Left lobe of liver (tissue), 2 donors: Measurements from ENCODE around the gene ZMIZ1. TPM values are rescaled to one million over a fixed set of nuclear protein-coding genes. Genes with fewer than 3 reads are reported as not detected.

Source experiments
- ATAC-seq: fragments of 200-7000 bp; cut with Tn5 transposase; one replicate; pipeline ENCODE4 v1.9.1; 2020; ENCODE audit warnings: mild to moderate bottlenecking, moderate library complexity
- DNase-seq: peaks from one replicate; pipeline ENCODE4 v3.0.0-alpha.2; 2020; ENCODE audit warnings: low spot score
- total RNA-seq: library from RNA; stranded (reverse); gene quantifications from one replicate; pipeline ENCODE4 v1.2.1, GENCODE V29; 2021
- donor health status: DM: no; HTN: no; CAD: no; lungs with moderate emphysema.
- donor health status: DM: no; HTN: yes; CAD: no.

The ZMIZ1 gene
- total RNA-seq, 1 donor from 2014 or later: 15.0 TPM

DNA sequence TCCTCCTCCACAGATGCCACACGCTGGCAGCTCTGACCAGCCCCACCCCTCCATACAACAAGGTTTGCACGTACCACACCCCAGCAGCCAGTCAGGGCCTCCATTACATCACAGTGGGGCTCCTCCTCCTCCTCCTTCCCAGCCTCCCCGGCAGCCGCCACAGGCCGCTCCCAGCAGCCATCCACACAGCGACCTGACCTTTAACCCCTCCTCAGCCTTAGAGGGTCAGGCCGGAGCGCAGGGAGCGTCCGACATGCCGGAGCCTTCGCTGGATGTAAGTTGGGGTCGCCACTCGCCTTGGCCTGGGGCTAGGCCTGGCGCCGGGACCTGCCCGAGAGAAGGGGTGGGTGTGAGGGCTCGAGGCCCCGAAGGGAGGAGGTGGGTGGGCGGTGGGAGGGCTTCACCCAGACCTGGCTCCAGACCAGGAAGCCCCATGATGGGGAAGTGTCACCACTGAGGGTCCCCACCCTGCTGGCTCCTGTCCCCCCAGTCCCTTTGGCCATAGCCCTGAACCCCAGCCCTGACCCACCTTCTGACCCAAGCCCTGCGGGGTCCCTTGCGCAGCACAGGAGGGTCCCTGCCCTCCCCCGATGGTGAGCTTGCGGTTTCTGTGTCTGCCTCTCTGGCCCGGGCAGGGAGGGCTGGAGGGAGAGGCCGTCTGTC lies 242.3 kb downstream of the ZMIZ1 start:
- ATAC-seq (no peak), DNase-seq (no peak)

DNA sequence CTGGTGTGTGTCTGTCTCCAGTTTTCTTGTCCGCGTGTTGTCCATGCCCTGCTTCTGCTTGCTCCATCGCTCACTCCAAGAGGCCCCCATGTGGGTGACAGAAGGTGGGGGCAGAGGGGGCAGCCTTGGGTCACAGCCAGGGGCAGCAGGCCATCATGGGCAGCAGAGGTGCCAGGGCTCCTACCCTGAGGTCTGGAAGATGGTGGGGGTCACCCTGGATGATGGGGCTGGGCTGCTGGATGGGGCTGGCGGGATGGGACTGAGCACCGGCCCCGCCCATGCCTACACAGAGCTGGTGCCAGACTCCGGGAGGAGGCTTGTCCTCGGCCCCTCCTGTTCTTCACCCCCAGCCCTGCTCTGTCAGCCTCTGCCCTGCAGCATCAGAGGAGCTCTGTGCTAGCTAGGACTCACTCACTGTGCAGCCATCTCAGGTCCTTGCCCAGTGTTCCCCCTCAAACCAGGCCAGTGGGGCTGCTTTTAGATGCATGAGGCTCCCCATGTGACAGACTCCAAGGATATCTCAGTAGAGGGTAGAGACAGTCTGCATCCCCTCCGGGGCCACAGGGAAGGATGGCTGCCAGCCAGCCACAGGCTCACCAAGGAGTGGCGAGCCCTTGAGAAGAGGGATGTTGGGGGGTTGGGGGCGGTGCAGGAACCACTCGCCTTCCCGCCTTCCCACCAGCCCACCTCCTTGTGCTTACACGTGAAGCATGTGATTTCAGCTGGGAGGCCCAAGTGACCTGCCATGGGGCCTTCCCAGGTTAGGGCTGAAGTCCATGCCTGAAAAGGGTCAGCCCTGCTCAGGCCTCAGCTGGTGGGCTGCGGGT lies 243.0 kb downstream of the ZMIZ1 start:
- no peak for ATAC-seq

DNA sequence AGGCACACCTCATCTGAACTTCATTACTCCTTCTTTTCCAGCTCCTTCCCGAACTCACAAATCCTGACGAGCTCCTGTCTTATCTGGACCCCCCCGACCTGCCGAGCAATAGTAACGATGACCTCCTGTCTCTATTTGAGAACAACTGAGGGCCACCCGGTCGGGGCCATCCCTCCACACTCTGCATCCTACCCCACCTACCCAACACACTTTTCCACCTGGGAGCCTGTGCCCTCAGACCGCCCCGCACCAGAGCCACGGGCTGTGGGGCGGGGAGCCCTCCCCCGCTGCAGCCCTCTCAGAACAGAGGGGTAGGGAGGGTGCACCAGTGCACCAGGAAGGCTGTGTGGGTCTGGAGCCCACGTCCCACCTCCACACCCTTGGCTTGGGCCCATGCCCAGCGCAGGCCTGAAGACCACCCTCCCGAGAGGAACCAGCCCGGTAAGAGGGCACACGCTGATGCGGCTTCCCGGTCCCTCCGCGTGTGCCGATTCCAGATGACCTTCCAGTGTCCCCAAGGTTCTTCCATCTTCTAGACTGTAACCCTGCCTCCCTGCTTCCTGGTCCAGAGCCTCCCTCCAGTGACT lies 243.9 kb downstream of the ZMIZ1 start:
- ATAC-seq (no peak), DNase-seq (no peak)

More for the DNA sequence above, 243.0 kb downstream of the ZMIZ1 start:
- no peak for DNase-seq

DNA sequence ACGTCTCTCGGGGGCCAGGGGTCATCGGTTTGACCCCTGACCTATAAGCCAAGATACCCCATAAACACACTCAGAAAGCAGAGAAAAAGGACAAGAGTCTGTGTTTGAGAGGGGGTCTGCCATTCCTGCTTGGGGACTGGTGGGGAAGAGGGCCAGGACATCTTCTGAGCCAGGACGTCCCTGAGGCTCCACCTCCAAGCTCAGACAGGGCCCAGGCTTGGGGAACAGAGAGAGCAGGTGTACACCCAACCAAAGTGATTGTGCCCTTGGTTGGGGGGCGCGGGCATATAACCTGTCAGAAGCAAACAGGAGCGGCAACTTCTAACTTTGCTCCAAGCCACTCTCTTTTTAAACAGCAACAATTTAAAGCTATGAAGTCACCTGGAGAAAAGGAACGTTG lies 244.6 kb downstream of the ZMIZ1 start:
- DNase-seq: no peak

DNA sequence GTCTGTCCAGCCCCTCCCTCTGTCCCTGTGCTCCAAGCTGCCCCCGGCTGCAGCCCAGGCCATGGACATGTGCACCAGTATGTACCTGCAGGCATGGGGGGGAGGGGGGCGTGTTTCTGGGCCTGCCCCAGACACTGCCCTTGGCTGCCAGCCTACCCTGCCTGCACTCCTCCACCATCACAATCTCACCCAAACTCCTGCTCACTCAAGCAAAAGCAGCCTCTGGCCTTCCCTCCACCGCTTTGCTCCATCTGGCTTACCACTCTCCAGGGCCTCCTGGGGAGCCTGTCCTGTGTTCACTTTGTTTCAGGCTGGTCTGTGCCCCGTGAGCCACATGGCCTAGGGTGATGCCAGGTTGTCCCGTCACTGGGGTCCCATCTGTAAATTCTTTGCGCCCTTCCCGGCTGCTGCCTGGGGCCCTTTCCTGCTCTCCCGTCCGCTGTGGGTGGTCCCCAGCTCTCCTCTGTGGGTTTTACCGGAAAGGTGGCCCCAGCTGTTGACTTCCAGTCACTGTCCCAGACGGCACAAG lies 245.2 kb downstream of the ZMIZ1 start:
- ATAC-seq: no peak
- no peak for DNase-seq

More for the DNA sequence above, 244.6 kb downstream of the ZMIZ1 start:
- no peak for ATAC-seq

DNA sequence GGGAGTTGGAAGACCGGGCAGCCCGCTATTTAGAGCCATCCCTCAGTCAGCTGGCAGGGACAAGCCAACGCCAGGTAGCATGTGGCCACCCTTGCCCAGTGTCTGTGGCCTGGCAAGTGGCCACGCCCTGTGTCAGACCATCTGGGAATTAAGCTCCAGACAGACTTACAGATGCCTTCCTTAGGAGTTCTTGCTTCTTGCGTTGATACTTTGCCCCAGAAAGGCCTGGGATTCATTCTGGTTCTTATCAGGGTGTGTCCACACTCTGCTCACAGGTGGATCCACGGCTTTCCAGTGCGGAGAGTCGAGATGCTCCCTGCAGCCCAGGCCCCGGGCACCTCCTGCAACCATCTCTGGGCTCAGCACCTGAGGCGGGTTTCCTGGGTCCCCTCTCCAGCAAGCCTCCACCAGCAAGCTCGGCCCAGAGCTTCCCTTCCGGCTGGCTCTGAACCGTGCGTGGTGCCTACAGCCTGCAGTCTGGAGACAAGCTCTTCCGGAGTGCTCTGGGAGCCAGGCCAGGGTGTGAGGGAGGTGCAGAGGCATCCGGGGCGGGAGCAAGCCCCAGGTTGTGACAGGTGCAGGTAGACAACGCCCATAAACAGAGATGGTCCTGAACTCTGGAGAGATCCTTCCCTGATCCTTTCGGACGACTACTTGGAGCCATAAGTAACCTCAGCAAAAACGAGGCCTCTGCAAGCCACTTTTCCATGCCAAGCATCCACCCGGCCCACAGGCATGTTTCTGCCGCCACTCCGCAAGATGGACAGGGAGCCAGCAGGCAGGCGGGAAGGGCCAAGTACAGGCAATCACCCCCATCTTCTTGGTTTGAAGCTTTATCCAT lies 246.2 kb downstream of the ZMIZ1 start:
- no peak for ATAC-seq

DNA sequence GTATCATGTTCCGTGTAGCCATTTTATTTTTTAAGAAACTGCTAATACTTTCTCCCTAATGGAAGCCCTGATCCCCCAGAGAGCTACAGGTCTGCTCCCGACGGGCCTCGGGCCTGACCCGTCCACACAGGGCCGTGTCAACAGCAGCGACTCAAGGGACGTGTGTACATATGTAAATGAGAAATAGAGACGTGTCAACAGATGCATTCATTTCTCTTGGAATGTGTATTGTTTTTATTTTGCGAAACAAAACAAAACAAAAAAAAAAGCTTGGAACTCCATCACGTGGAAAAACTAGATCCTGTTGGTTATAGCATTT lies 246.8 kb downstream of the ZMIZ1 start:
- ATAC-seq (no peak), DNase-seq (no peak)

More for the DNA sequence above, 246.2 kb downstream of the ZMIZ1 start:
- no peak for DNase-seq

DNA sequence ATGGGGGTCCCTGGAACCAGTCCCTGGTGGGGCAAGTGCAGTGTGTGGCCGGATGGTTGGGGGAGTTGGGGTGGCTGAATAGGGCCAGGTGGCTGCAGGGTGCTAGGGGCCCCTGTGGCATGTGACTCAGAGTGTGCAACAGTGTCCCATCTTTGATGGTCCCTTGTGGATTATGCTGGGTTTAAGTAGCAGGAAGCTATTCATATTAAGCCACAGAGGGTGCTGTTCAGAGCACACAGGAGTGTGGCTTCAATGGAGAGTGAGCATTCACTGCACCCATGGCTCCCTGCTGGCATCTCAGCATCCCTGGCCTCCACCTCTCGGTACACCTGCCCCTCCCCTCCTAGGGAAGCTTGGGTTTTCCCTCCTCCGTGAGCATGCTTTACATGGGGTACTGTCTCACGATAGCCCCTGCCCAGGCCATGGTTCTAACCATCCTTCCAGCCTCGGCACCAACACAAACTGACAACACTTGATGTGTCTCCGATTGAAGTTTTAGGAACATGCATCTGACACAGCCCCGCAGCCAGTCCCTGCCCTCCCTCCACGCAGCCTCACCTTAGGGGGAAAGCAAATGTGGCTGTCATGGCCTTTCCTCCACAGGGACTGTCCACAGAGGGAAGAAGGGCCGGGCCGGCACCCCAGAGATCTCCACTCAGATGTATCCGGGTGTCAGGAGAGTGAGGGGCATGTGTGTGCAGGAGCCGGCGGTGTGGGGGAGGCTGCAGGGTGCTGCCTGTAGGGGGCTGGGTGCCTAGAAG lies 248.1 kb downstream of the ZMIZ1 start:
- DNase-seq: no peak
- peak; percentile 35 for ATAC-seq

GRCh38 chr10:79318369-79318768 lies 249.6 kb downstream of the ZMIZ1 start:
- ATAC-seq (no peak), DNase-seq (no peak)

- no peak for ATAC-seq
- no peak for DNase-seq
Measured at GRCh38 chr10:79319115-79319771, 250.5 kb downstream of the ZMIZ1 start.

DNA sequence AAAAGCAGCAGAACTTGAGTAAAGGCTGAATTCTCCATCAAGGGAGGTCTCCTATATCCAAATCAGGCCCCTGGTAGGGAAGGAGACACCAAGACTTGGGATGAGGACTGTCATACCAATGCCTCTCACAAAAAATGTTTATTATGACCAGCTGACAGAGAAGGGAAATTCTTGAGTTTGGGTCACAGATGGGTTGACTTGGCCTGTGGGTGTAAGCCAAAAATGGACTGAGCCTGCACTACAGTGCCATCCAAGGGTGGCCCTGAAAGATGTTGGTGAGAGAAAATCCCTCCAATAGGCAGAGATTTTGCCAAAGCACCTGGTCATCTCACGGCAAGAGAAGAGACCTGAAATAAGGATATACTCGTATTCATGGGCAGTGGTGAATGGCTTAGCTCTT lies 251.6 kb downstream of the ZMIZ1 start:
- no peak for ATAC-seq
- DNase-seq: no peak

DNA sequence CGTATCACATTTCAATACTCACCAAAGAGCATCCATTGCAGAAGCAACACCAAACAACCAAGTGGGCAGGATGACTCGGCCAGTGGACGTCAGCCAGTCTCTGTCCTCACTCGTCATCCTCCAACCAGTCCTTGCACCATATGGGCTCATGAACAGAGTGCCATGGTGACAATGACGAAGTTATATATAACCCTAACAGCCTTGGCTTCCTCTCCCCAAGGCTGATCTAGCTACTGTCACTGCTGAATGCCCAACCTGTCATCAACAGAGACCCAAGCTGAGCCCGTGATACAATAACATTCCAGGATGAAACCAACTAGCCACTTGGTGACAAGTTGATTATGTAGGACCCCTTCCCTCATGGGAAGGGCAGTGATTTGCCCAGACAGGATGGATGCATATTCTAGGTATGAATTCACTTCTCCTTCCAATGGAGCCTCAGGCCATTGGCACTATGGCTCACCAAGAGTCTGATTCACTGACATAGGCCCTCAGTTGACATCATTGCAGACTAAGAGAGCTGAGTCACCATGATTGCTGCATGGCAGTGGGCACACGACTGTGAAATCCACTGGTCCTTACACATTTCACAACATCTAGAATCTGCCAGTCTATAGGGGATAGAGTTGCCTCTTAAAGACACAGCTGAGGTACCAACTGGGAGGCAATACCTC lies 252.2 kb downstream of the ZMIZ1 start:
- DNase-seq (no peak), ATAC-seq (no peak)

DNA sequence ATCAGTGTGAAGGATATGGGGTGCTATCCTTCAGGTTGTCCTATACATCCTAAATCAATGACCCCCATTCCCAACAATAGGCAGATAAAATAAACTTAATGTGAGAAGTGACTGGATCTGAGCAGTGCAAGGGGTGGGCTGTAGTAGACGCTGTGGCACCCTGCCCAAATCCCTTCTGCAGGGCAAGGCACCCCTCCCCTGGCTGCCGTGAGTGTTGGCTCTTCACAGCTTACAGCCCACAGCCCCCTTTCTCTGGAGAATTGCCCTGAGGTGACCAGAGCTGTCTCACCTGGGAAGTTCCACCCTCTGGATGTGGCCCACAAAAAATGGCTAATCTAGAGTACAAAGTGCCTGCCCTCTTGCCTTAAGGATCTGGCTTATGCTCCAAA lies 252.7 kb downstream of the ZMIZ1 start:
- ATAC-seq (no peak), DNase-seq (no peak)

DNA sequence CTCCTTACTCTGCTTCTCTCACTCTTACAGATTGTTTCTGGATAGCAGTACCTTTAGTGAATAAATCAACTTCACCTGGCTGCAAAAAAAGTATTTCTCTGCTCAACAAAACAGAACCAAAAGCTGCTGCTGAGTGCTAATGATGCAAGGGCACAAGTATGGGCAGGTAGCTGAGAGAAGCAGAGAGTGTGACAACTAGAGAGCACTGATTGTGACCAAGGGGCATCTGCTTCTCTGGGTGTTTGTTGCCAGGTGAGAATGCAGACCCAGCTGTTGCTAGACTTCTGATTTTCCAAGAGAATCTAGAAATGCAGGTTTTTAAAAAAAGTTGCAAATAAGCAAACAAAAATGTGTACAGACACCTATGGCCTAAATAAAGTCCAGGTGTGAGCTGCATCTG lies 253.2 kb downstream of the ZMIZ1 start:
- ATAC-seq (no peak), DNase-seq (no peak)

DNA sequence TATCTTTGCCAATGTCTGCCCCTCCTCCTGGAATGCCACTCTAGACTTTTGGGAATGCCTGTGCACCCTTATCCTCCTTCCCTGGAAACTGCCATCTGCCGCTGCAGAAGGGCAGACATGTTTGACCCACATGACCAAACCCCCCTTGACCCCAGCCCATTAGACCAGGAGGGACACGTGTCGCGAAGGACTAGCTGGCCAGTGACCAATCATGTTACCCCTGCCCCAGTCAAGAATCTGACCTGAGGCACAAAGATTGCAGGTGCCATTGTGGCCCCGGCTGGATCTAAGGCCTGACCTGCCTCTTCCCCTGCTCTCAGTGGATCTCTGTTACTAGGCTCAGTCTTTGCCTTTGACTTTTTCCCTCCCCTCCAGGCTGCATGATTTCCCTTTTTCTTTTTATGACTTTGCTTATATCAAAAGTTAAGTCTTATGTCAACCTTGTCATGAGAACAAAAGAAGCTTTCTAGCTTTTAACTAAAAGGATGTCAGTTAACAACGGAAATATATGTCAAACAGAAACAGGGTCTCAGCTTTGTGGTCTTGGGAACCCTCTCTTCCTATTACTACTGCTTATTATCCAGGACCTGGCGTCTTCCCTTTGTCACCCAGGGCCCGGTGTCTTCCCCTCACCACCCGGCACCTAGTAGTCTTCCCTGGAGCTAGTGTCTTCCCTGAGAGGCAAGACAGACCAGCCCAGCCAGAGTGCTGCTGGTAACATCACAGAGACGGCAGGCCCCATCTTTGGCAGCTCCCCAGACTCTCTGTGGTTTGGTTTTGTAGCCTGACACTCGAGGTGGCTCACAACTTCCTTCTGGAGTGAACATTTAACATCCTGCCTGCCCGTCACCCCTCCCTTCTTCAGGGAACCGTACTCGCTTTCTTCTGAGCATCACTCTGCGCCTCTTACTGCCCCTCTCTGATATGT lies 254.1 kb downstream of the ZMIZ1 start:
- ATAC-seq: peak; percentile 36
- DNase-seq: no peak

DNA sequence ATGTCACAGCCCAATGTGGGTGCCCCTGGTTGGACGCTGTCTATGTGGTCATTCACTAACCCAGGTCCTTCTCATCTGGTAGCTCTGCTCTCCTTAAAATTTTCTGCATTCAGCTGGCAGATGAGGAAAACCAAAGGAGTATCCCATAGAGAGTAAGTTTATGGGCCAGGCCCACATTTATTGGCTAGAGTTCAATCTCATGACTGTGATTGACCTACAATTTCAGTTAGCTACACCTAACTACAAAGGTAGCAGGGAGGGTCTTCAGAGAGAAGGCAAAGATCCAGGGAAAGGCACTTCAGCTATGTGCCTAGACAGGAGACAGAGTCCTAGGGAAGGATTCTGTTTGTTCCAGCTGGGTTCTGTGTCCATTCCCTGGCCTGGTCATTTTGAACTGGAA lies 254.8 kb downstream of the ZMIZ1 start:
- ATAC-seq (no peak), DNase-seq (no peak)

DNA sequence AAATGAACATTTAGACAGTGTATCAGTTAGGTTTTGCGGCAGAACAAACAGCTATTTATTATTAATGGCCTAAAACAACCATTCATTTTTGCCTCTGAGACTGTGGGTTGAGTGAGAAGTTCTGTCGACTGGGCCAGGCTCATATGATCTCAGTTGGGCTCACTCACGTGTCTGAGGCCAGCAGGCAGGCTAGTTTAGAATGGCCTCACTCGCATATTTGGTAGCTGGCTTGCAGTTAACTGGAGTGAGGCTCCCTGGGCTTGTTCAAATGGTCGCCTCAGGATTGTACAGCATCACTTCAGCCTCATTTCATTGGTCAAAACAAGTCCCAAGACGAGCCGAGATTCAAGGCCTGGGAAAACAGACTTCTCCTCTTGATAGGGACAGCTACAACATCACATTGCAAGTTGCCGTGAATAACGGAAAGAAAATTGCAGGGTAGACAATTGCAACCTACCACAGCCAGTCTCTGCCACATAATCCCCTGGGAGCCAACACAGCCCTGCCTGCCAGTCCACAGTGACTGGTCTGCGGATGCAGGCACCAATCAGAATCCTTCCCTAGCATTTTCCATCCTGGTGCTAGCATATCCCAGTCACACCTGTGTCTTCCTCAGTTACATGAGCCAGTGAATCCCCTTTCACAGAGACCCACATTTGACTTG lies 255.4 kb downstream of the ZMIZ1 start:
- ATAC-seq: no peak
- DNase-seq: no peak
